Measurements from ENCODE around the gene POU6F1.
"Not testable (repeated sequence)": the region's sequence is repeated elsewhere in the genome, so short reads cannot be mapped to it uniquely, and the experiment has no call there.

Gene POU6F1, protein sequence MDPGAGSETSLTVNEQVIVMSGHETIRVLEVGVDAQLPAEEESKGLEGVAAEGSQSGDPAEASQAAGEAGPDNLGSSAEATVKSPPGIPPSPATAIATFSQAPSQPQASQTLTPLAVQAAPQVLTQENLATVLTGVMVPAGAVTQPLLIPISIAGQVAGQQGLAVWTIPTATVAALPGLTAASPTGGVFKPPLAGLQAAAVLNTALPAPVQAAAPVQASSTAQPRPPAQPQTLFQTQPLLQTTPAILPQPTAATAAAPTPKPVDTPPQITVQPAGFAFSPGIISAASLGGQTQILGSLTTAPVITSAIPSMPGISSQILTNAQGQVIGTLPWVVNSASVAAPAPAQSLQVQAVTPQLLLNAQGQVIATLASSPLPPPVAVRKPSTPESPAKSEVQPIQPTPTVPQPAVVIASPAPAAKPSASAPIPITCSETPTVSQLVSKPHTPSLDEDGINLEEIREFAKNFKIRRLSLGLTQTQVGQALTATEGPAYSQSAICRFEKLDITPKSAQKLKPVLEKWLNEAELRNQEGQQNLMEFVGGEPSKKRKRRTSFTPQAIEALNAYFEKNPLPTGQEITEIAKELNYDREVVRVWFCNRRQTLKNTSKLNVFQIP

GRCh38 chr12:51217968-51218606 lies at the start of gene POU6F1:
Gene POU6F1 (minus strand): TSS chr12:51218062. CDS start chr12:51206836, 11,226 bp downstream.
- DNase-seq = peak; percentile 45 to 66

- no peak for DNase-seq
Measured at GRCh38 chr12:51265024-51265423, 47.2 kb upstream of the POU6F1 start.

- no peak for DNase-seq
Measured at GRCh38 chr12:51264297-51264696, 46.4 kb upstream of the POU6F1 start.

- no peak for DNase-seq
Measured at GRCh38 chr12:51263341-51263740, 45.5 kb upstream of the POU6F1 start.

- peak; percentile 39 to 56 for DNase-seq
Measured at GRCh38 chr12:51262758-51263177, 44.9 kb upstream of the POU6F1 start.

GRCh38 chr12:51259600-51259999 lies 41.7 kb upstream of the POU6F1 start:
- not testable (repeated sequence) for DNase-seq

DNA sequence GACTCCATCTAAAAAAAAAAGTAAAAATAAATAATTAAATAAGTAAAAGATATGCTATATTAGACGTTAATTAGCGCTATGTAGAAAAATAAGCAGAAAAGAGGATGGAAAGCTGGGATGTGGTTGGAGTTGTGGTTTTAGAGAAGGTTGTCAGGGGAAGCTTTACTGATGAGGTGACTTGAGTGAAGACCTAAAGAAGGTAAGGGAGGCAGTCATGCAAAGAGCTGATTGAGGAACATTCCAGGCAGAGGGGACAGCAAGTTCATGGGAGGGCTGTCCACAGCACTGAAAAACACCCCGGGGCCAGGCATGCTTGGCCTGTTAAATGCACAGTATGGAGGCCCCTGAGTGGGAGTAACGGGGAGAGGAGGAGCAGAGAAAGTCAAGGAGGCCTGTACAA lies 36.7 kb upstream of the POU6F1 start:
- no peak for DNase-seq

- no peak for DNase-seq
Measured at GRCh38 chr12:51253276-51253675, 35.4 kb upstream of the POU6F1 start.

DNA sequence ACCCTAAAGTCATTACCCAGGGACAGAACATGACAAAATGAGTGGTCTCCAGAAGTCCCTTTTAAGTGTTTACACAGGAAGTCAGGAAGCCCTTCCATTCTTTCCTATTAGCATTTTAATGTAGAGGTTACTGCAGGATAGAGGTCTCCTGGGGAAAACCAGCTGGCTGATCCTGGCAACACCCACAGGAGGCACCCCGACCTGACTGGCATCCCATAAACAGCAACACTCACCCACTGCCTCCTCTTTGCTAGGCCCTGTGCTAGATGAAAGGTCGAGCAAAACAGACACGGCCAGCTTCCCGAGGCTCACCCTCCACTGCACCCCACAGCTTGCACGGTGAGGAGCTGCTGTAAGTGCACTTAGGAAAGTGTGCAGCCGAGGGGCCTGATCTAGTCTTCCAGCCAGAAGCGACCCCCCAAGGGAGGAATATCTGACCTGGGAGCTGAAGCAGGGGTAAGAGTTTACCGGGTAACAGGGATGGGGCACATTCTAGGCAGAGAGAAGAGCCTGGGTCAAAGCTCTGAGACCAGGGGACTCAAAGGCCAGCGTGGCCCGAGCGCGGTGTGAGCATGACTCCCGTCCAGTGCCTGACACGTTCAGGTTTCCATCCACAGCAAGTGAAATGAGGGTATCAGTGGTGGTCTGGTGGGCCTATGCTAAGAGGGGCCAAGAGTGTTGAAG lies 29.8 kb upstream of the POU6F1 start:
- DNase-seq = no peak

DNA sequence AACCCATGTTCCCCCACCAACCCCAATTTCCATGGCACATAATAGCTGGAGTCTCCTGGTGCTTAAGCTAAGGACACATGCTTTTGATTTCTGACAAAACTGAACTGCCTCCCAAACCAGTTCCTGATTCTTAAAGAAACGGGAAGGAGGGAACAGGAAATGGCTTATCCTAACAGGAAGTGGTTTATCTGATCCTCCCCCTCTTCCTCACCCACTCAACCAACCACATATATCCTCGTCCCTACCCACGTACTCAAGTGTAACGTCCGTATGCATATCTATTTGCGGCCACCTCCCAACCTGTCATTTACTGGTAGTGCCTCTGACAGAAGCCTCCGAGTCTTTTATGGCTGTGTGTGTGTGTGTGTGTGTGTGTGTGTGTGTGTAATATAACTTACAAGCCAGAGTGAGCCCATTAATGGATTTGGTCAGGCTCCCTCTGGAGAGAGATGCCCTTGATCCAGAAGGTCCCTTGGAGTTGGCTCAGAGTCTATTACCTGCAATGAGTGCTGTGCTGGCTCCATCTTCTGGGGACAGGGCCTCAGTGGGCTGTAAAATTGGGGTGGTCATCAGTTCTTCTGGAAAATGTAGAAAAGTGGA lies 28.5 kb upstream of the POU6F1 start:
- no peak for DNase-seq

DNA sequence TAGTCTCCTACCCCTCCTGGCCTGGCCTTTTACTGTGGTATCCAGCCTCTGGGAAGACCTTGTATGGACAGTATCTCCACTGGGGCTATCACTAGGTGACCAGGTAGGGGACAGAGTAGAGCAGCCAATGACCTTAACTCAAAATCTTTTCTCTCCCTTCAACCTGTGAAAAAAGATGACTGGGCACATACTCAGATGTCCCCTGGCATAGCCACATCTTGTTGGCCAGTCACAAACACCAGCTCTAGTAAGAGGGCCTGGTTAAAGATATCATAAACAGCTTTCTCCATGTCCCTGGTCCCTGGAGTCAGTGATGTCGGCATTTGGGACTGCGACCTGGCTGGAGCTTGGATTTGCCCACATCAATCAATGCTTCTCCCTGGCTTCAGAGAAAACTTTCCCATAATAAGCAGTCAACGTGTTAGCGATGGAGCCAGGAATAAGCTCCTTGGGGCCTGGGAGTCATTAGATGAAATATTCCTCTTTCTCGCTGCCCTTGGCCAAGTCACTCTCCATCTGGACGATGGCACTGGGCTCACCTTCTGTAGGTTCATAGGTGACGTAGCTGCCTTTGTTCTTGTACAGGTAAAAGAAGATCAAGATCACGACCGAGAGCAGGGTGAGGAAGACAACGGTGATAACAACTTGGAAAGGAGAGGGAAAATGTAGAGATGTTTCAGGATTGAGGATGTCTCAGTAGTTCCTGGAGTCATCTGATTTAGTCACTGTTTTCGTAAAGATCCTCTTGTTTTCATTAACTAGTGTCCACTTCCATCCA lies 27.8 kb upstream of the POU6F1 start:
- no peak for DNase-seq

- no peak for DNase-seq
Measured at GRCh38 chr12:51244269-51244668, 26.4 kb upstream of the POU6F1 start.

DNA sequence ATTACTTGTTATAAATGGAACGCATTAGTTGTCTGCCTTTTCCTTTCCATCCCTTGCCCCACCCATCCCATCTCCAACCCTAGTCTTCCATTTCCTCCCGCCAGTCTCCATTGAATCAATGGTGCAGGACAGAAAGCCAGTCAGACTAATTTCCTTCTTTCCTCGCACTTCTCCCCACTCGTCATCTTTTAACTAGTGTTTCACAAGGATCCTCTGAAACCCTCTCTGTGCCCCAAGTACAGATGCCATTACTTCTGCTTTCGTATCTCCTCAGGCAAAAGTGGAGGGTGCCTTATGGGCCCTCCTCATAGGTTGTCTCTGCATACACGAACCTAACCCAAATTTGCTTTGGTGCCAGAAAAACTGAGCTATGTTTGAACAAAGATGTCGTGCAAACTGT lies 25.0 kb upstream of the POU6F1 start:
- DNase-seq = no peak

- no peak for DNase-seq
Measured at GRCh38 chr12:51242120-51242519, 24.3 kb upstream of the POU6F1 start.

DNA sequence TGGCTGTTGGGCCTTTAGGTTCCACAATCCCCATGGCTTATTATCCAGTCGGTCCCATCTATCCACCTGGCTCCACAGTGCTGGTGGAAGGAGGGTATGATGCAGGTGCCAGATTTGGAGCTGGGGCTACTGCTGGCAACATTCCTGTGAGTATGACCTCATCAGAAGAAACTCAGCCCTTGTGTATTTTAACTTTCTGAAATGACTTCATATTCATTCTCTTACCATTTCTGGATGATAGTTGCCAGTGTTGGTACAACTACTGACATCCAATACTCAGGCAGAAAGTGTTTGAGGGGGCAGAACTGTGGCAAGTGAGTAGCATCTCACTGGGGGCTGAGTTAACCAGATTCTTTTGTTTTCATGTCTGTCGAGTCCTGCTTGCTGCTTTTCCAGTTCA lies 23.1 kb upstream of the POU6F1 start:
- no peak for DNase-seq

DNA sequence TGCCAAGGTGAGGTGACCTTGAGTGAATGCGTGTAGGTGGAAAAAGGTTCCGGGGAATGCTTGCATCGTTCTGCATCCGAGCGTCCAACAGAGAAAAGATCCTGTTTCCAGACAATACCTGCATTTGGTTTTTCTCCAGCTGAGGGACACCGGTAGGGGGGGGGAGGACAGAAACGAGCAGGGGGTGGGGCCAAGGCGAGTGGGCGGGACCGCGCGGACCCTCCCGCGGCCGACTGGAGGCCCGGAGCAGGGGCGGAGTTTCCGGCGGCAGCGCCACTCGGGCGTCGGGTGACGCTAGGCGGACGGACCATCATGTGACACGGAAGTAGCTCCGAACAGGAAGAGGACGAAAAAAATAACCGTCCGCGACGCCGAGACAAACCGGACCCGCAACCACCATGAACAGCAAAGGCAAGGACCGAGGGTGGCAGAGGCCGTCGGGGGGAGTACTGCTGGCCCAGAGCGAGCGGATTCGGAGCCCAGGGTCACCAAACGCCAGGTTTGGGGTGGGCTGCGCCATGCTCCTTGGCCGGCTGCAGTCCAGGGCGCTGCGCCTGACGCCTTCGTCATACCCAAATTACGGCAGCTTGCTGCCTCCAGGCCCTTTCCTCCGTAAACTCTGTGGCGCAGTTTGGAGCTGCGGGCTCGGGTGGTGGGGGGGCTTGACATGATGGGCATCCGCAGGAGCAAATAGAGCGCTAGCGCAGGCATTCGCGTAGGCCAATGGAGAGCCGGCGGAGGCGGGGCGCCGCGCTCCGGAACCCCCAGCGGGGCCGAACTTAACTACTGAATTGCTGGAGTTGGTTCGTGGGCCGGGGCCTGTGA lies 20.9 kb upstream of the POU6F1 start, which contains the start of gene DAZAP2:
TSS of gene DAZAP2 (plus strand) at position 317 of the 825 bp plus-strand sequence. CDS start at position 399, 82 bp downstream.
- DNase-seq = peak; percentile 77 to 90

- no peak for DNase-seq
Measured at GRCh38 chr12:51238037-51238509, 20.2 kb upstream of the POU6F1 start.

DNA sequence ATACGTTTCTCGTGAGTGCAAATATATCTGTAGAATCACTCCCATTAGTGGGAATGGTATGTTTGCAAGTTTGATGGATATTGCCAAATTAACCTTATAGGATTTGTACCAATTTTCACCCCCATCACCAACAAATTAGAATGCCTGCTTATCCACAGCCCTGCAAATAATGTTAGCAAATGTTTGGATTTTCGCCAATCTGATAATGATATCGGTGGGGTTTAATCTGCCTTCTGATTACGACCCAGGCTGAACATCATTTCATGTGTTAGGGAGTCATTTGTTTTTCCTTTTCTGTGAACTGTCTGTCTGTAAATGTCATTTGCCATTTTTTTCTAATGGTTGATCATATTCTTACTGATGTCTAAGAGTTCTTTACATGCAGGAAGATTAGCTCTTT lies 16.7 kb upstream of the POU6F1 start:
- no peak for DNase-seq

GRCh38 chr12:51232642-51233041 lies 14.8 kb upstream of the POU6F1 start:
- DNase-seq = no peak

- DNase-seq = no peak
Measured at GRCh38 chr12:51229116-51229809, 11.4 kb upstream of the POU6F1 start.

Data from SW 1271 (cell line).